ENCODE results near the gene SNX19.

GRCh38 chr11:130874396-130874795, 41.9 kb downstream of the SNX19 start:
- TF ChIP-seq, protein P1, sequence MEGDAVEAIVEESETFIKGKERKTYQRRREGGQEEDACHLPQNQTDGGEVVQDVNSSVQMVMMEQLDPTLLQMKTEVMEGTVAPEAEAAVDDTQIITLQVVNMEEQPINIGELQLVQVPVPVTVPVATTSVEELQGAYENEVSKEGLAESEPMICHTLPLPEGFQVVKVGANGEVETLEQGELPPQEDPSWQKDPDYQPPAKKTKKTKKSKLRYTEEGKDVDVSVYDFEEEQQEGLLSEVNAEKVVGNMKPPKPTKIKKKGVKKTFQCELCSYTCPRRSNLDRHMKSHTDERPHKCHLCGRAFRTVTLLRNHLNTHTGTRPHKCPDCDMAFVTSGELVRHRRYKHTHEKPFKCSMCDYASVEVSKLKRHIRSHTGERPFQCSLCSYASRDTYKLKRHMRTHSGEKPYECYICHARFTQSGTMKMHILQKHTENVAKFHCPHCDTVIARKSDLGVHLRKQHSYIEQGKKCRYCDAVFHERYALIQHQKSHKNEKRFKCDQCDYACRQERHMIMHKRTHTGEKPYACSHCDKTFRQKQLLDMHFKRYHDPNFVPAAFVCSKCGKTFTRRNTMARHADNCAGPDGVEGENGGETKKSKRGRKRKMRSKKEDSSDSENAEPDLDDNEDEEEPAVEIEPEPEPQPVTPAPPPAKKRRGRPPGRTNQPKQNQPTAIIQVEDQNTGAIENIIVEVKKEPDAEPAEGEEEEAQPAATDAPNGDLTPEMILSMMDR (IDR thresholded peaks at IDR 0.05): no peak
- TF ChIP-seq POLR2A (IDR thresholded peaks at IDR 0.05) (no peak), EP300 (IDR thresholded peaks at IDR 0.05) (no peak)
